Tibial nerve (tissue), 4 donors: Measurements from ENCODE around the gene ABHD16B.

Experiments used
- CTCF ChIP-seq, 5 experiments: fragments of 200-600 bp in 3 of 5; fragments of 450-650 bp in 2 of 5; sonication (generic) in 3 of 5; IDR thresholded peaks; one replicate each; pipeline ENCODE4 v1.5.1; 2016 to 2019; ENCODE audit warnings: antibody characterized with exemption in 5 of 5, mild to moderate bottlenecking in 3 of 5, moderate library complexity in 2 of 5
- EP300 ChIP-seq, 2 donors: sonication (generic); formaldehyde crosslinking; IDR thresholded peaks; one replicate each; pipeline ENCODE4 v1.6.1; 2017; ENCODE audit warnings: antibody characterized with exemption in 2 of 2, mild to moderate bottlenecking in 1 of 2
- POLR2A ChIP-seq, 2 donors: fragments of 450-650 bp; IDR thresholded peaks; one replicate each; pipeline ENCODE4 v1.6.1; 2017; ENCODE audit warnings: antibody characterized with exemption in 2 of 2, mild to moderate bottlenecking in 2 of 2, moderate library complexity in 2 of 2

GRCh38 chr20:63829945-63830835, 31.1 kb upstream of the ABHD16B start:
- no peak for TF ChIP-seq CTCF (IDR thresholded peaks at IDR 0.05)
- TF ChIP-seq POLR2A (IDR thresholded peaks at IDR 0.05), result no peak
- peak in 1 of 2 donors; percentile 10 for TF ChIP-seq EP300 (IDR thresholded peaks at IDR 0.05)
